HCT116 (cell line): Measurements from ENCODE around the gene ATP1A2. TPM values are rescaled to one million over a fixed set of nuclear protein-coding genes. Genes with fewer than 3 reads are reported as not detected.

Experiments
- ATAC-seq: fragments of 200-7000 bp; cut with Tn5 transposase; 2 replicates; pipeline ENCODE4 v1.9.1; 2020; ENCODE audit warnings: mild to moderate bottlenecking, moderate library complexity
- BruUV-seq: library from RNA; stranded (reverse); fragments of 400-500 nt; replicated peaks from 2 replicates; lab custom pipeline; 2021; lab: Mats Ljungman, UMichigan
- CTCF ChIA-PET: fragments of 300-600 bp; sonication (Branson Sonifier 250); formaldehyde crosslinking; loops from one replicate; lab custom pipeline; 2021; ENCODE audit warnings: antibody characterized with exemption; lab: Charles Lee
- POLR2A ChIA-PET: fragments of 300-600, 350-600 bp; sonication (Branson Sonifier 250); formaldehyde crosslinking; loops from one replicate; lab custom pipeline; 2021; ENCODE audit warnings: antibody characterized with exemption; lab: Charles Lee
- RAD21 ChIA-PET, 2 experiments: fragments of 300-600 bp; sonication (Branson Sonifier 250); formaldehyde crosslinking; loops; one replicate each; lab custom pipeline; 2023; ENCODE audit warnings: low total read pairs in 2 of 2; ENCODE audit not compliant: uncharacterized antibody in 2 of 2, unreplicated experiment in 2 of 2, low non-redundant PET in 1 of 2; lab: Charles Lee
- DNase-seq: peaks from one replicate; pipeline ENCODE4 v3.0.0-alpha.2; 2010; ENCODE audit warnings: low read depth, low spot score
- H2AFZ ChIP-seq: fragments of 200-600 bp; shearing (Covaris generic), sonication (generic); 2 replicates; pipeline ENCODE4 v1.6.1; 2017; ENCODE audit warnings: low read depth, mixed run types, mixed read lengths, antibody characterized with exemption, low read length; ENCODE audit not compliant: poor library complexity, severe bottlenecking
- H3K27ac ChIP-seq: 2 replicates; pipeline ENCODE4 v1.5.1; 2012; ENCODE audit warnings: low read depth, low read length
- H3K27me3 ChIP-seq: fragments of 200-600 bp; sonication (generic); 2 replicates; pipeline ENCODE4 v1.6.1; 2016; ENCODE audit warnings: mixed run types, low read length, mixed read lengths; ENCODE audit not compliant: insufficient read depth
- H3K36me3 ChIP-seq, 2 experiments: fragments of 200-500 bp in 1 of 2; fragments of 200-600 bp in 1 of 2; sonication (Bioruptor generic) in 1 of 2; sonication (generic) in 1 of 2; 2 replicates each; pipeline versions ENCODE4 v1.5.1 to v1.6.1; 2014 to 2016; ENCODE audit warnings: low read length in 2 of 2, inconsistent platforms in 1 of 2, mixed read lengths in 1 of 2, mixed run types in 1 of 2; ENCODE audit not compliant: insufficient read depth in 2 of 2, control insufficient read depth in 1 of 2
- H3K4me1 ChIP-seq, 2 experiments: fragments of 200-600 bp in 1 of 2; sonication (generic) in 1 of 2; 2 replicates each; pipeline versions ENCODE4 v1.5.1 to v1.6.1; 2012 to 2017; ENCODE audit warnings: low read length in 2 of 2, inconsistent platforms in 1 of 2, mild to moderate bottlenecking in 1 of 2, mixed read lengths in 1 of 2, mixed run types in 1 of 2, moderate library complexity in 1 of 2; ENCODE audit not compliant: insufficient read depth in 2 of 2, control insufficient read depth in 1 of 2
- H3K4me2 ChIP-seq: fragments of 200-600 bp; sonication (generic); 2 replicates; pipeline ENCODE4 v1.6.1; 2017; ENCODE audit warnings: mixed run types, low read length, mixed read lengths
- H3K4me3 ChIP-seq, 2 experiments: fragments of 200-600 bp in 1 of 2; sonication (generic) in 1 of 2; replicated peaks in 1 of 2; 2 replicates each; pipeline ENCODE4 v1.5.1; 2011 to 2016; ENCODE audit warnings: low read length in 2 of 2, control low read depth in 1 of 2, low read depth in 1 of 2, mild to moderate bottlenecking in 1 of 2, mixed read lengths in 1 of 2, mixed run types in 1 of 2
- H3K79me2 ChIP-seq: fragments of 200-600 bp; sonication (generic); 2 replicates; pipeline ENCODE4 v1.6.1; 2017; ENCODE audit warnings: mild to moderate bottlenecking, mixed run types, low read length, moderate library complexity, mixed read lengths; ENCODE audit not compliant: insufficient read depth
- H3K9ac ChIP-seq: fragments of 200-600 bp; sonication (generic); 2 replicates; pipeline ENCODE4 v1.6.1; 2016; ENCODE audit warnings: low read length, mixed read lengths
- H3K9me2 ChIP-seq: fragments of 200-600 bp; sonication (generic), shearing (Covaris generic); 2 replicates; pipeline ENCODE4 v1.6.1; 2017; ENCODE audit warnings: mixed run types, mild to moderate bottlenecking, moderate library complexity; ENCODE audit not compliant: insufficient read depth
- H3K9me3 ChIP-seq, 2 experiments: fragments of 200-500 bp in 1 of 2; fragments of 200-600 bp in 1 of 2; sonication (Bioruptor generic) in 1 of 2; sonication (generic) in 1 of 2; 2 replicates each; pipeline ENCODE4 v1.6.1; 2014 to 2017; ENCODE audit warnings: low read length in 2 of 2, mixed read lengths in 2 of 2, inconsistent platforms in 1 of 2, low read depth in 1 of 2, mild to moderate bottlenecking in 1 of 2, mixed run types in 1 of 2, moderate library complexity in 1 of 2; ENCODE audit not compliant: control insufficient read depth in 1 of 2, insufficient read depth in 1 of 2
- H4K20me1 ChIP-seq: fragments of 200-600 bp; sonication (generic), shearing (Covaris generic); 2 replicates; pipeline ENCODE4 v1.6.1; 2017; ENCODE audit warnings: mixed run types, mild to moderate bottlenecking, moderate library complexity; ENCODE audit not compliant: insufficient read depth
- CEBPB ChIP-seq: IDR thresholded peaks from 2 replicates; pipeline ENCODE4 v1.6.1; 2012; ENCODE audit warnings: low read depth
- ELF1 ChIP-seq: IDR thresholded peaks from 2 replicates; pipeline ENCODE4 v1.6.1; 2012; ENCODE audit warnings: low read depth, borderline replicate concordance
- EZH2 ChIP-seq: fragments of 200-600 bp; sonication (generic); IDR thresholded peaks from 2 replicates; pipeline ENCODE4 v1.6.1; 2017; ENCODE audit warnings: antibody characterized with exemption, mixed run types
- EZH2phosphoT487 ChIP-seq: fragments of 200-600 bp; IDR thresholded peaks from 2 replicates; pipeline ENCODE4 v1.6.1; 2018; ENCODE audit warnings: antibody characterized with exemption, borderline replicate concordance
- FOSL1 ChIP-seq: IDR thresholded peaks from 2 replicates; pipeline ENCODE4 v1.6.1; 2012; ENCODE audit warnings: low read depth
- JUND ChIP-seq: IDR thresholded peaks from 2 replicates; pipeline ENCODE4 v1.6.1; 2012
- POLR2A ChIP-seq: IDR thresholded peaks from 2 replicates; pipeline ENCODE4 v1.7.0; 2011; ENCODE audit warnings: borderline replicate concordance; ENCODE audit not compliant: insufficient read depth, insufficient read length; ENCODE audit errors: extremely low read depth
- POLR2AphosphoS5 ChIP-seq: IDR thresholded peaks from 2 replicates; pipeline ENCODE4 v1.6.1; 2011; ENCODE audit warnings: mild to moderate bottlenecking, low read depth, low read length, moderate library complexity
- RAD21 ChIP-seq: IDR thresholded peaks from 2 replicates; pipeline ENCODE4 v1.6.1; 2012; ENCODE audit warnings: low read depth, mild to moderate bottlenecking
- SIN3A ChIP-seq: IDR thresholded peaks from 2 replicates; pipeline ENCODE4 v1.6.1; 2012; ENCODE audit warnings: low read depth
- SP1 ChIP-seq: IDR thresholded peaks from 2 replicates; pipeline ENCODE4 v1.6.1; 2012; ENCODE audit warnings: low read depth
- TCF7L2 ChIP-seq: IDR thresholded peaks from 2 replicates; pipeline ENCODE4 v1.7.0; 2011; ENCODE audit warnings: borderline replicate concordance, inconsistent platforms; ENCODE audit not compliant: insufficient read depth, insufficient read length; ENCODE audit errors: extremely low read depth
- YY1 ChIP-seq: IDR thresholded peaks from 2 replicates; pipeline ENCODE4 v1.6.1; 2011; ENCODE audit warnings: low read length, low read depth, moderate library complexity, mild to moderate bottlenecking; ENCODE audit not compliant: insufficient replicate concordance; ENCODE audit errors: extremely low read depth
- ZFX ChIP-seq: fragments of 450-650 bp; IDR thresholded peaks from 2 replicates; pipeline ENCODE4 v1.6.1; 2017
- ZNF274 ChIP-seq: fragments of 200-500 bp; sonication (Bioruptor generic); IDR thresholded peaks from 2 replicates; pipeline ENCODE4 v1.6.1; 2014; ENCODE audit warnings: mild to moderate bottlenecking, low read depth, low read length, inconsistent platforms
- intact Hi-C: fragments of 100-400 bp; cut with micrococcal nuclease; formaldehyde crosslinking; loops from 2 replicates; pipeline ENCODE4 v1.10.0; 2022
- total RNA-seq: library from RNA; stranded (reverse); gene quantifications from one replicate; pipeline ENCODE4 v1.2.1, GENCODE V29; 2021; ENCODE audit not compliant: unreplicated experiment
- TF ChIP-seq, protein P1 (sequence below): IDR thresholded peaks from 2 replicates; pipeline ENCODE4 v1.6.1; 2012; ENCODE audit warnings: low read depth
- TF ChIP-seq, protein P2 (sequence below): IDR thresholded peaks from 2 replicates; pipeline ENCODE4 v1.6.1; 2012
- TF ChIP-seq, protein P3 (sequence below): IDR thresholded peaks from 2 replicates; pipeline ENCODE4 v1.6.1; 2012

Gene ATP1A2
- total RNA-seq, 1 experiment from 2014 or later: not detected

DNA sequence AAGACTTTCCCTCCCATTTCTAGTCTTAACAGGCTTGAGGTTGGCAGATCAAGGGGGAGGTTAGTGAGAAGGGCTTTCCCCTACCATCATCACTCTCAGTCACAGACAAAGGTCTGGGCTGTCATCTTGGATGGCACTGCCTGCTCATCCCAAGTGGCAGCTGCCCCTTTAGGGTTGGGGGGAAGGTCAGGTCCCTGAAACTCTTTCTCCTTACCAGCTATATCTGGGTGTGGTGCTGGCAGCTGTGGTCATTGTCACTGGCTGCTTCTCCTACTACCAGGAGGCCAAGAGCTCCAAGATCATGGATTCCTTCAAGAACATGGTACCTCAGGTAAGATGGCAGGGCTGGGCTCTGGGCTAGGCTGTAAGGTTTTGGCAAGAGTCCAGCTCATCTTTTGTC lies 8.2 kb downstream of the ATP1A2 start:
- POLR2A ChIA-PET: no interaction called here
- no TSS peak for BruUV-seq
- H3K27ac ChIP-seq: no peak overlapping the region

More for the DNA sequence above, 8.2 kb downstream of the ATP1A2 start:
- no peaks in the 10 kb centered on the region for H3K79me2 ChIP-seq
- no peak overlapping the region for H3K4me2 ChIP-seq
- intact Hi-C loops: no loop called here
- 0 out of 2 replicates have a peak, but pooled peaks cover 2% of the 10 kb centered on the region for H3K9me2 ChIP-seq
- peaks cover 15 to 31% of the 10 kb centered on the region in 2 experiments for H3K4me1 ChIP-seq
- H3K9me3 ChIP-seq: no peaks in the 10 kb centered on the region
- ChIA-PET RAD21 (no interaction called here), CTCF (no interaction called here)
- no peaks in the 10 kb centered on the region for H3K27me3 ChIP-seq
- ATAC-seq (no peak), DNase-seq (no peak)
- H3K4me3 ChIP-seq: no peak overlapping the region
- H3K9ac ChIP-seq: no peak overlapping the region
- TF ChIP-seq, protein P1, sequence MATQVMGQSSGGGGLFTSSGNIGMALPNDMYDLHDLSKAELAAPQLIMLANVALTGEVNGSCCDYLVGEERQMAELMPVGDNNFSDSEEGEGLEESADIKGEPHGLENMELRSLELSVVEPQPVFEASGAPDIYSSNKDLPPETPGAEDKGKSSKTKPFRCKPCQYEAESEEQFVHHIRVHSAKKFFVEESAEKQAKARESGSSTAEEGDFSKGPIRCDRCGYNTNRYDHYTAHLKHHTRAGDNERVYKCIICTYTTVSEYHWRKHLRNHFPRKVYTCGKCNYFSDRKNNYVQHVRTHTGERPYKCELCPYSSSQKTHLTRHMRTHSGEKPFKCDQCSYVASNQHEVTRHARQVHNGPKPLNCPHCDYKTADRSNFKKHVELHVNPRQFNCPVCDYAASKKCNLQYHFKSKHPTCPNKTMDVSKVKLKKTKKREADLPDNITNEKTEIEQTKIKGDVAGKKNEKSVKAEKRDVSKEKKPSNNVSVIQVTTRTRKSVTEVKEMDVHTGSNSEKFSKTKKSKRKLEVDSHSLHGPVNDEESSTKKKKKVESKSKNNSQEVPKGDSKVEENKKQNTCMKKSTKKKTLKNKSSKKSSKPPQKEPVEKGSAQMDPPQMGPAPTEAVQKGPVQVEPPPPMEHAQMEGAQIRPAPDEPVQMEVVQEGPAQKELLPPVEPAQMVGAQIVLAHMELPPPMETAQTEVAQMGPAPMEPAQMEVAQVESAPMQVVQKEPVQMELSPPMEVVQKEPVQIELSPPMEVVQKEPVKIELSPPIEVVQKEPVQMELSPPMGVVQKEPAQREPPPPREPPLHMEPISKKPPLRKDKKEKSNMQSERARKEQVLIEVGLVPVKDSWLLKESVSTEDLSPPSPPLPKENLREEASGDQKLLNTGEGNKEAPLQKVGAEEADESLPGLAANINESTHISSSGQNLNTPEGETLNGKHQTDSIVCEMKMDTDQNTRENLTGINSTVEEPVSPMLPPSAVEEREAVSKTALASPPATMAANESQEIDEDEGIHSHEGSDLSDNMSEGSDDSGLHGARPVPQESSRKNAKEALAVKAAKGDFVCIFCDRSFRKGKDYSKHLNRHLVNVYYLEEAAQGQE: no peak
- TF ChIP-seq EZH2: no peak
- no peak for TF ChIP-seq SP1
- no peak for TF ChIP-seq ZNF274
- no peak for TF ChIP-seq POLR2AphosphoS5
- no peak for TF ChIP-seq RAD21
- no peak for TF ChIP-seq CEBPB
- TF ChIP-seq SIN3A: no peak
- no peak for TF ChIP-seq FOSL1
- TF ChIP-seq, protein P2, sequence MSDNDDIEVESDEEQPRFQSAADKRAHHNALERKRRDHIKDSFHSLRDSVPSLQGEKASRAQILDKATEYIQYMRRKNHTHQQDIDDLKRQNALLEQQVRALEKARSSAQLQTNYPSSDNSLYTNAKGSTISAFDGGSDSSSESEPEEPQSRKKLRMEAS: no peak
- TF ChIP-seq ELF1: no peak
- TF ChIP-seq, protein P3, sequence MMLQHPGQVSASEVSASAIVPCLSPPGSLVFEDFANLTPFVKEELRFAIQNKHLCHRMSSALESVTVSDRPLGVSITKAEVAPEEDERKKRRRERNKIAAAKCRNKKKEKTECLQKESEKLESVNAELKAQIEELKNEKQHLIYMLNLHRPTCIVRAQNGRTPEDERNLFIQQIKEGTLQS: no peak
- no peak for TF ChIP-seq YY1
- TF ChIP-seq JUND: no peak
- TF ChIP-seq EZH2phosphoT487: no peak
- no peak for TF ChIP-seq POLR2A
- no peak for TF ChIP-seq TCF7L2
- no peak for TF ChIP-seq ZFX
- H2AFZ ChIP-seq: no peak overlapping the region
- no peaks in the 10 kb centered on the region for H3K36me3 ChIP-seq
- no peaks in the 10 kb centered on the region for H4K20me1 ChIP-seq
